GM21515 (cell line): ENCODE data around the gene ADARB2.

Source experiments
- ATAC-seq: cut with Tn5 transposase; IDR thresholded peaks from one replicate; pipeline ENCODE4 v1.9.1; 2021; ENCODE audit not compliant: unreplicated experiment

ADARB2 gene

DNA sequence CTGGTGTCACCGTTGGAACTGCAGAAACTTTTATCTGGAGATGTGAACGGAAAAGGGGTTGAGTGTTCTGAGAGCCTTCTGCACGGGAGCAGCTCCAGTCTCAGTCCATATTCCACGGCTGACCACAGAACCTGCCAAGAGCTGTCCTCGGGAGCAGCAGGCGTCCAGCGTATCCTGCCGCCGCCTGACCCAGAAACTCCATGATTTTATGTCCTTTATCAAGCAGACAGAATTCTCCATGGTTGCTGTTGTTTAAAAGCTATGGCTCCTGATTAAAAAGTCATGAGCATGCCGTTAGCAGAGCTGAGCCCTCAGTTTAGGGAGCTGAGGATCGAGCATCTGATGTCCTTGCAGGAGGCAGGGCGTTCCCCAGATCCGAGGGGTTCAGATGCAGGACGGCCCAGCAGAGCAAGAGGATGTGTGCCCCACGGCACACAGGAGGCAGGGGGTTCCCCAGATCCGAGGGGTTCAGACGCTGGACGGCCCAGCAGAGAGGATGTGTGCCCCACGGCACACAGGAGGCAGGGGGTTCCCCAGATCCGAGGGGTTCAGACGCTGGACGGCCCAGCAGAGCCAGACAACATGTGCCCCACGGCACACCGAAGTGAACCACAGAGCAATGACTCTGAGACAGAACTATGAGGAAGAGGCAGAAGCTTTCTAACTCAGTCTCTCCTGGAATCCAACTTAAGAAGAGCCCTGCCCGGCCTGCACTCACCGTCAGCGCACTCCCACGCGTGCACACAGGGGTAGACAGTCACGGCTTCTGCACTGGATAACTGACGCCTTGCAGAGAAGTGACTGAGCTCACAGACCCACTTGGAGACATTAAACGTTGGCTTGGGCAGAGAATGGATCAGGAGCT lies 584.7 kb downstream of the ADARB2 start:
- ATAC-seq = no peak

DNA sequence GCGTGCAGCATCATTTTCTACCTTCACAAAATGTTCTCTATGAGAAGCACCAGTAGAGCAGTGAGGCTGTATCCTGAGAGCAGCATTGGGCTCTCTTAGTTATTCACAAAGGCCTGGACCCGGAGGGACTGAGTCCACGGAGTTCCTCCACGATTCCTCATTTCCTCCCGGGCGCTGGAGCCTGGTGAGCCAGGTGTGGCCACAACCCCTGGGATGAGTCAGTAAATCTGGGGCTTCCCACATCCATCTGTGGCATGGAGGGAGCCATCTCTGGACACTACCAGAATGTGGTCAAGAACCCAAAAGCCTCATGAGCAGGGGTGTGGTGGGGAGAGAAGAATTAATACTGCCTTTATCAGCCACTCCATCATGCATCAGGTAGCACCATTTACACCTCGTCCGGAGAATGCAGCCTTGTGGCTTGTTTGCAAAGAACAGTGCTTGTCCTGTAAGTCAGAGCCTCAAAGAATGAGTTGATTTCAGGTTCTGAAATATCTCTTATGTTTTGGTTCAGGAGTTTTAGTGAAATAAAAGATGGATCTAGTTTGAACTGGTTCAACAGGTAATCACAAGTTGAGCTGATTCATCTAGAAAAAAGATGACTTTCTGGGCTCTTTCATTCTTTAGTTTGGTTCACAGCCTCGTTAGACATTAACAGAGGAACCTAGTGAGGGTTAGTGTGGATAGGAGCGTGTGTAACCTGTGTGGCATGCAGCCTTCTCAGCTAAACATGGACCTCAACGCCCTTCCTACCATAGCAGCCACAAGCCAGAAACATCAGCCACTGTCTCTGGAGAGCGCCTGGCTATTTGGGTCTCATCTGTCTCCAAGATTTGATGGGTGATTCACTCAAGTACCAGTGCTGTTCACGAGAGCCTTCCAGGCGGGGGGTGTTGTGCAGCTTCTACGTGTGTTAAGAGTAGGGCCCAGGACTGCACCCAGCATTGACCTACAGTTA lies 586.0 kb downstream of the ADARB2 start:
- ATAC-seq = no peak

DNA sequence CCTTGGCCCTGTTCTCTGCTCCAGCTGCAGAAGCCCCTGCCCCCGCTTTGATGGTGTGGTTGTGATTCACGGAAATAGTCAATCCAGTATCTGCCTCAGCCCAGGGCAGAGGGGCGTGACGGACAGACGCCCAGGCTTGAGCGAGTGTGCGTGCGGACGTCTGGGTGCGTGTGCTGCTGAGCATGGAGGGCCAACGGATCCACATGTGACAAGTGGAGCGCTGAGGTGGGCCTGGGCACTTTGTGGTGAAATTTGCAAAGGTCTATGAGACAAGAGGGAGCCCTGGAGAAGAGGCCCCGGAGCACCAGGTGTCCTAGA lies 586.7 kb downstream of the ADARB2 start:
- ATAC-seq = no peak

DNA sequence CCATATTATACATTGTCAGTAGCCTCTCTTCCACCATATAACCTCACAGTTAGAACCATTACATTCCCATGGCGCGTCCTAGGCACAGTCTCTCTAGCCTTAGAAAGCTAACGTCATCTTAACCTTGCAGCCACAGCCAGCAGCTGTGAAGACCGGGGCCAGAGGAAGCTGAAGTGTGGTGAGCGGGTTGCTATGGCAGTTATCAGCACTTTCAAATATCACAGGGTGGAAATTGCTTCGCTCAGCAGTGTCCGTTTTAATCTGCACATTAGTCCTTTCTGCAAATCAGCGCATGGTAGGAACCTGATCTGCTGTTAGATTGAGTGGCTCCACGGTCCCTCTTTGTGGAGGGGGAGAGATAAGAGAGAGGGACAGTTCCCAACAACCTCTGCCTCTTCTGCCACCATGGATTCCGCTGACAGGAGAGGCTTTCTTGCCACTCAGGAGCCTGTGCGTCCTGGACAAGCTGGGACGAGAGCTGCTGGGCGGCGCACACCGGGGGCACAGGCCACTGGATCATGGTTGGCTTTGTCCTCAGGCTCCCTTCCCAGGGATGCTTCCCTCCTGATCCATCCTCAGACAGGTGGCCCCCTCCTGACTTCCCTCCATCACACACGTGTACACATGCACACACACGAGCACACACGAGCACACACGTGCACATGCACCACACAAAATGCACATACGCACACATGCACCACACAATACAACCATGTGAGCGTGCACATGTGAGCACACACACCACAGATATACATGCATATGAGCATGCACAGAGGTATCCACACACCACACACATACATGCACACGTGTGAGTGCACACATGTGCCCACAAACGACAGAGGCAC lies 587.3 kb downstream of the ADARB2 start:
- no peak for ATAC-seq

DNA sequence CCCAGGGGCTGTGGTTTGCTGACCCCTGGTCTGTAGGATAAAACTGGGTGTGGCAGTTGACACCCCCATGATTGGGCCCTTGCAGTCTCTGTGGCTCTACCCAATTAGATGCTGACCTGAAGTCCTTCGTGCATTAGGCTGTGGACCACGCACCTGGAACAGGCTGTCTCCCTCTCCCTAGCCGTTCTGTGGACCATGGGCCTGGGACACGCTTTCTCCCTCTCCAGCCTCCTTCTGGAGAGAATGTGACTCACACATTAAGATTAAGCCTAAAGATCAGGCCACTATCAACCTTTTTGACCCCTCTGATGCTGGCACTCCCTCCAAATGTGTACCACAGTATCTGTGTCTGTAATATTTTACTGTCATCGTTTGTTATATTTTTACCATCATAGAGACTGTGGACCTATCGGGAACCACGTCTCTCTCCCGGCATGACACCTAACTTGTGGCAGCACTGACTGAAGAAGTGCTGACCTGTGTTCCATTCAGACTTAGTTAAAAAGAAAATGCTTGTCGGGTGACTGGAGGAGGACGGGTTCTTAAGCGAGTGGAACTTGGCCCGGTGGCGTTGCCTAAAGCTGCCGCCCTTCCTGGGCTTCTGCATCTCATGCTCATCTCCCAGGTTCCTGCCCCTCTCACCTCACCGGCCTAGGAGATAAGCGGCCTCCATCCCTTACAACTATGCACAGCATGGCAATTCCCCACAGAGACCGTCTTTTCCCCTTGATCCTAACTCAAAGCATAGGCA lies 588.3 kb downstream of the ADARB2 start:
- ATAC-seq = no peak

DNA sequence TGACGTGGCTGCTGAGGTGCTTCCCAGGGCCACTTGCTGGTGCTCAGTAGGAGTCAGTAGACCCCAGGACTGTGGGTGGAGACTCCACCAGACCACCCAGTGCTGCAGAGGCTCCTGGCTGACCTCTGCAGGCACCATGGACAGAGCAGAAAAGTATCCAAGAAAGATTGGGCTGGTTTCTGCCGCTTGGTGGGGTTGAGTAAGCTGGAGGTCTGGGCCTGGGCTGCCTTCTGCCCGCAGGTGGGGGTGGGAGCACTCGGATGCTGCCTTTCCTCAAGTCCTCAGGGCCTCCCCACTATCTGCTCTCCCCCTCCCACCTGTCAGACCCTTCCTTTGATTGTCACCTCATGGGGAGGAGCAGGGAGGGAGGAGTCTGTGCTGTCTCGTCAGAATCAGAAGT lies 589.5 kb downstream of the ADARB2 start:
- ATAC-seq = no peak

DNA sequence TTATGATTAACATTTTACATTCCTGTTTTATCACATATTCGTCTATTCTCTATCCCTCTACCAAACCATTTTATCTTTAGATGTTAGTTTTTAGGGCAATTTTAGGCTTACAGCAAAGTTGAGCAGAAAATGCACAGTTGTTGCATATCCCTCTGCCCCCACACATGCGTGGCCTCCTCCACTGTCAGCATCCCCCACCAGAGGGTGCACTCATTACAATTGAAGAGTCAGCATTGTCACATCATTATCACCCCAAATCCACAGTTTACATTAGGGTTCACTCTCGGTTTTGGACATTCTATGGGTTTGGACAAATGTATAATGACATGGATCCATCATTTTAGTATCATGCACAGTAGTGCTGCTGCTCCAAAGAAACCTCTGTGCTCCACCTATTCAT lies 594.7 kb downstream of the ADARB2 start:
- no peak for ATAC-seq

DNA sequence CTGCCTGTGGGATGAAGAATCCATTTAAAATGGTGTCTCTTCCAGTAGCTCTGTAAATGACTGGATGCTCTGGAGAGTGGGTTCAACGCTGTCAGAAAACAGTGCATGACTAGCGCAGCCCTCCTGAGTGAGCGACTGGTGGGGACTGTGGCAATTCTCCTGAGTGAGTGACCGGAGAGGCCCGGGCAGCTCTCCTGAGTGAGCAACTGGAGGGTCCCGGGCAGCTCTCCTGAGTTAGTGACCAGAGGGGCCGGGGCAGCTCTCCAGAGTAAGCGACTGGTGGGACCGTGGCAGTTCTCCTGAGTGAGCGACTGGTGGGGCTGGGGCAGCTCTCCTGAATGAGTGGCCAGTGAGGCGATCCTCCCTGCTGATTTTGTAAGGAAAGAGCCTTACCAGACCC lies 595.6 kb downstream of the ADARB2 start:
- no peak for ATAC-seq

DNA sequence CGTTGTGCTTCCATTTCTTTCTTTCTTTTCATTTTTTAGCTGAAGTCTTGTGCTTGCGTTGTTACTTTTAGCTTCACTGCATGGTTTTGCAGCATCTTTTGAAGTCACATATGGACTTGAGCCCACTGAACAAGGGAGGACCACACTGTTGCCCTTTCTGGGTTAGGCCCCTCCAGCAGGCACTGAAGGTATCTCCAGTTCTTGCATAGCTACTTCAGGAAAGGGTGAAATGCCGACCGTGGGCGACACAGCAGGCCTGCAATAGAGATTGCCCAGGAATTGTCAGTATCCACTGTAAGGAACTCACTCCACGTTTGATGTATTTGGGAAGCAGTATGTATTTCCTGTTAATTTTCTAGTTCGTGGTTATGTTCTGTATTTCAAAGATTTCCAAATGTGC lies 596.1 kb downstream of the ADARB2 start:
- no peak for ATAC-seq

DNA sequence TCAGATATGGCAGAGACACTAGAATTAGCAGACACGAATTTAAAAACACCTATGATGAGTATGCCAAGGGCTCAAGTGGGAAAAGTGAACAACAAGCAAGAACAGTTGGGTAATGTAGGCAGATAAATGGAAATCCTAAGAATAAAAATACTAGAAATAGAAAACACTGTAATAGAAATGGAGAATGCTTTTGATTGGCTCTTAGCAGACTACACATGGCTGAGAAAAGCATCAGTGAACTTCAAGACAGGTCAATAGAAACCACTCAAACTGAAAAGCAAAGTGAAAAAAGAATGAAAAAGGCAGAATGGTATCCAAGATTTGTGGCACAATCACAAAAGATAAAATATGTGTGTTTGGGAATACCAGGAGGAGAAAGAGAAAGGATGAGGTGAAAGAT lies 598.8 kb downstream of the ADARB2 start:
- ATAC-seq = no peak

DNA sequence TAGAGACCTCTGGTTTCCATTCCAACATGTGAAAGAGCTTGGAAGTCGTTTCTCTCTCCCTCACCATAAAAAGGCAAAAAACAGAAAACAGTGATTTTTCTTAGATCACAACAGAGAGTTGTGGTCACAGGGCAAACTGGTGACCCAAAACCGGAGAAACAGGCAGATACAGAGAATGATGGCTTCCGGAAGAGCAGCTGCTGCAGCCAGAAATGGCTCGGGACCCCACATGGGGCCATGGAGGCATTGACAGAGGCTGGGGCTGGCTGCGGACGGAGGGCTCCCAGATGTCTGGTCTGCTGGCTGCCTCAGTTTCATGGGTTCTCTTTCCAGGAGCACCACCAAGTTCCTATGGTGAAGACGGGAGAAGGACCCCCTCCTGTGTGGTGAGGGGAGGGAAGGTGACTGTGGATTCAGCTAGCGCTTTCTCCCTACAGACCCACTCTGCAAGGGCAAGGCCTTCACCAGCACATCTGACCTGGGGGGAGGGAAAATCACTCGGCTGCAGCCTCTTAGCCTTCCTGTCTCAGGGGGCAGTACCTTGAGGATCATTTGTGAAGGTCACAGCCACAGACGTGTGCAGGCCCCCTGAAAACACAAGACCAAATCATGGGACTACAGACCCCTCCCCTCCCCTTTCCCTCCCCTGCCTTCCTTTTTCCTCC lies 599.7 kb downstream of the ADARB2 start:
- ATAC-seq = no peak

DNA sequence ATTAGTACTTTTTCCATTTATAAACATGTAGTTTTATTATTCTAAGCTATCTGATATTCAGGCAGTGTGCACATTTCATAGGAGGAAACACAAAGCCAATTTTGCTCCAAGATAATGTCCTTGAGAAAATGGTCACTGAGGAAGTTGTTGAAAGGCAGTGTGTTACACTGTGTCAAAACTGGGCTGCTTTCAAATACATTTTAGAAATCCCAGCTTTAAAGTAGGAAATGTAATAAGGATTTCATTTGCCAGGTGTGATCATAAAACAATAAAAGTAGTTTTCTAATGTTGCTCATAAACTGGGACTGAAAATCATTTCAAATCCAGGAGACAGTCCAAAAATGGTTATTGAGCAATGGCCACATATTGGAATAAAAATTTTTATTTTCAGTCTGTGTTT lies 601.1 kb downstream of the ADARB2 start:
- no peak for ATAC-seq

DNA sequence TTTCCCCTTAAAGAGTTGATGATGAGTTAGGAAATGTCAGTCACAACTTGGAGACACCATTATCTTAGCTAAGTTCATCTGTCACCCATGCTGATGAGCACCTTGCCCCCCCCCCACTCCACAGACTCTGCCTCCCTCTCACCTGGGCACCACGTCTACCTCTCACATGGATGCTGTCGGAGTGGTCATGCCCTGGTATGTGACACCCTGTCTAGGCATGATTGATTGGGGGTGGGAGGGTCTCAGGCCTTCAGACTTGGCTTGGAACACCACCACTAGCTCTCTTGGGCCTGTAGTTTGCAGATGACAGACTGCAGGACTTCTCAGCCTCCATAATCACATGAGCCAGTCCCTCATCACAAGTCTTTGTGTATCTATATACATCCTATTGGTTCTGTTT lies 603.2 kb downstream of the ADARB2 start:
- ATAC-seq = no peak

DNA sequence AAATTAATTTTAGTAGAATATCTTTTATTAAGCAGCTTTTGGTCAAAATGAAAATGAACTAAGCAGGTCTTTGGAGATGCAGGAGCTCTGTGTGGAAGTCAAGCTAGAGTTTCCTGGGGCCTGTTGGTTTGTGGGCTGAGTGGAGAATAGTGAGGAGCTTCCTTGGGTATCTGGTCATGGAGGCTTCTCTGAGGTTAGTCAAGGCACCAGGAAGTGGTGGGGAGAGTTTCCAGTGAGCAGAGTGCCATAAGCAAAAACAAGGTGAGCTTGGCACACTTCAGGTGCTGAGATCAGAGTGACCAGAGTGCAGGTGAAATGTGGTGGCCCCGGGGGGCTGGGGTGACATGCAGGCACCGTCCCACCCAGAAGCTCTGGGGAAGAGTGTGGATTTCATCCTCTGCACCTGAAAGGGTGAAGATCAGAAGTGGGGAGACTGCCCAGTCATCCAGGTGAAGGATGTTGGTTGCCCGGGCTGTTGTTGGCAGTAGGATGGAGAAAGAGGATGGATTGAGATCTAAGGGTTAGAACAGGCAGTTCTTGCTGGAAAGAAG lies 603.8 kb downstream of the ADARB2 start:
- no peak for ATAC-seq

DNA sequence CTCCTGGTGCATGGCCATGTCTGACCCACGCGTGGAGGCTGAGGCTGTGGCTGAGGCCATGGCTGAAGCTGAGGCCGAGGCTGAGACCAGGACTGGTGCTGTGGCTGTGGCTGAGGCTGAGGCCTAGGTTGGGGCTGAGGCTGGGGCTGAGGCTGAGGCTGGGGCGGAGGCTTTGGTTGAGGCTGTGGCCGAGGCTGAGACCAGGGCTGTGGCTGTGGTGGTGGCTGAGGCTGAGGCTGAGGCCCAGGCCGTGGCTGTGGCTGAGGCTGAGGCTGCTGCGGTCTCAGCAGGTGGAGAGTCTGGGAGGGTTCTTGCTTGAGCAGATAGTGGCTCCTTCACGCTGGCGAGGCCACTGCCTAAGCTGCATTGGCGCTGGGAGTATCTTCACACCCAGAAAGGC lies 604.7 kb downstream of the ADARB2 start:
- no peak for ATAC-seq

DNA sequence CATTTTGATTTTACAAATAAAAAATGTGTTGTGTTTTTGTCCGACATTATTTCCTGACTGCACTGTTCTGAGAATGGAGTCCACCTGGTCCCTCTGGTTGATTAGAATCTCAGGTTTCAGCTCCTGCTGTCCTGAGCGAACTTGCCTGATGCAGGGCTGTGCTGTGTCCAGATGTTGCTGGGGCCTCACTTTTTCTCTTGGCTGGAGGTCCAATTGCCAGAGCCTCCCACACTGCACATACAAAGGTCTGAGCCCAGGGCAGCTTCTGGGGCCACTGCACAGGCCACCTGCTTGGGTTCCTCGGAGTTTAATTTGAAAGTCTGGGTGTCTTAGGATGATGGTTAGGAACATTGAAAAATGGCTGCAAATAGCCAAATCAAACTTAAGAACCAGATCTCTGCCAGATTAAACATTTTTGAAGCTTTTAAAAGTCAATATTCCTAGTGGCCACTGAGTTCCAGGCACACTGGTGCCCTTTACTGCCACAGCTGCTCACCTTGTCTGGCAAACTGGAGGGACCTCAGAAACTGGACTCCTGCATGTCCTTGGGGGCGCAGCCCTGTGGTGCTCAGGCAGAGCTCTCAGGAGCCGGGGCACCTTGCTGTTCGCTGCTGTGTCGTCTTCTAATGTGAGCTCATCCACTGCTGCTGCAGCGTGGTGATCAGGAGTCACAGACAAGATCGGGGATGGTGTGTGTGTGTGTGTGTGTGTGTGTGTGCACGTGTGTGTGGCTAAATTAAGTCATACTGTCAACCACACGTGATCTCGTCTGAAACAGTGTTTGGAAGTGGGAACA lies 606.1 kb downstream of the ADARB2 start:
- ATAC-seq = no peak

DNA sequence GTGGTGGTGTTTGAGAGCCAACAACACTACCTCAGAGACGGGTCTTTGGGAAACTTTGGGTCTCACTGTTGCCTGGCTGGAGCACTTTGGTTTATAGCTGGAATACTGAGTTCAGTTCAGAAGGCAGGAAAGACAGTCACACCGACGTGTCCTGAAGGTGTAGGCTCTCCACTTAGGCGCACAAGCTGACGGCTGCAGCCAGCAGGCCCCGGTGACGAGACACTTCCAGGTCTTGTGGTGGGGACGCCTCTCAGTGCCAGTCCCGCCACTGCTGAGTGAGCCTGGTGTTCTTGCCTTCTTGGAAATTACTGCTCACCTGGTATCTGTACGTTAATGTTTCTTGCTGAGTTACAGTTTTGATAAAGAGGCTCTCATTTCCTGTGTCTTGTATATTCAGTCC lies 607.1 kb downstream of the ADARB2 start:
- no peak for ATAC-seq

DNA sequence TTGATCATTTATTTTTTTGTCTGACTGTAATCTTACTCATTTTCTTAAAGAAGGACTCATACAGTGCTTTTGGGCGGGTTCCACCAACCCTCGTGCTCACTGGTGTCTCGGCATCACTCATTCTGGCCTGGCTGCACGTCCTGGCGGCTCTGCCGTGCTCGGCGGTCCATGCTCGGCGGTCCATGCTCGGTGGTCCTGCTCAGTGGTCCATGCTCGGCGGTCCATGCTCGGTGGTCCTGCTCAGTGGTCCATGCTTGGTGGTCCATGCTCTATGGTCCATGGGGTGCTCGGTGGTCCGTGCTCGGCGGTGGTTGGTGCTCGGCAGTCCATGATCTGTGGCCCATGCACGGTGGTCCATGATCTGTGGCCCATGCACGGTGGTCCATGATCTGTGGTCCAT lies 608.7 kb downstream of the ADARB2 start:
- no peak for ATAC-seq

DNA sequence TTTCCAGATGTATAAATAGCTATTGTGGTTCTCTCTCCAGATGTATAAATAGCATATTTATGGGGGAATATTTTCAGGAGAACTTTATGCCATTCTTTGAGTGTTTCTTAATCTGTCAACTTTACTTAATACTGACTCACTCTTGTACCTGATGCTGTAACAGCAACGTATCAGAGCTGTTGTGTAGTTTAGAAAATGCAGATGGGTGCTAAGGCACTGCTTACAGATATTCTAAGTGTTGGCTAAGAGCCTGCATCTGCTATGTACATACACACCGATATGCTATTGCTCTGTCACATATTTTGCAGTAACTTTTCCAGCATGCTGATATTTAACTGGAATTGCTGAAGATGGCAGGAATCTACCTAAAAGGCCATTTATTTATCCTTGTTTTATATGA lies 609.2 kb downstream of the ADARB2 start:
- no peak for ATAC-seq
